SK-N-SH (cell line): Measurements from ENCODE around the gene RNF13. TPM values are rescaled to one million over a fixed set of nuclear protein-coding genes. Genes with fewer than 3 reads are reported as not detected.

Source experiments
- CTCF ChIA-PET: fragments of 300-600, 350-600 bp; formaldehyde crosslinking; extraction: SDS; loops from one replicate; lab custom pipeline; 2021; lab: Yijun Ruan, JAX
- POLR2A ChIA-PET: fragments of 350-600 bp; sonication (Branson Sonifier 250); formaldehyde crosslinking; extraction: SDS; loops from one replicate; lab custom pipeline; 2020; ENCODE audit warnings: antibody characterized with exemption, inconsistent platforms; lab: Yijun Ruan, JAX
- DNase-seq: peaks from one replicate; pipeline ENCODE4 v3.0.0; 2012
- H2AFZ ChIP-seq: fragments of 200-600 bp; sonication (generic); 2 replicates; pipeline ENCODE4 v1.8.1; 2016; ENCODE audit warnings: antibody characterized with exemption, mild to moderate bottlenecking, low read depth
- H3F3A ChIP-seq: fragments of 200-600 bp; sonication (generic); replicated peaks from 2 replicates; pipeline ENCODE3; 2016; ENCODE audit warnings: antibody characterized with exemption, mild to moderate bottlenecking; ENCODE audit not compliant: insufficient read depth
- H3K27ac ChIP-seq, 2 experiments: fragments of 200-500 bp in 1 of 2; fragments of 200-600 bp in 1 of 2; sonication (Bioruptor generic) in 1 of 2; sonication (generic), shearing (Covaris generic) in 1 of 2; 2 replicates each; pipeline versions ENCODE4 v1.5.1 to v1.6.1; 2014 to 2016; ENCODE audit warnings: low read depth in 2 of 2, inconsistent platforms in 1 of 2, low read length in 1 of 2, mild to moderate bottlenecking in 1 of 2, mixed read lengths in 1 of 2
- H3K27me3 ChIP-seq: fragments of 200-600 bp; sonication (generic), shearing (Covaris generic); 2 replicates; pipeline ENCODE4 v1.6.1; 2016; ENCODE audit warnings: mixed run types; ENCODE audit not compliant: insufficient read depth
- H3K36me3 ChIP-seq, 2 experiments: fragments of 200-500 bp in 1 of 2; fragments of 200-600 bp in 1 of 2; sonication (Bioruptor generic) in 1 of 2; sonication (generic) in 1 of 2; replicated peaks in 1 of 2; 2 replicates each; pipeline versions ENCODE3 to v1.5.1; 2014 to 2016; ENCODE audit warnings: low read length in 1 of 2, mild to moderate bottlenecking in 1 of 2; ENCODE audit not compliant: insufficient read depth in 2 of 2, control insufficient read depth in 1 of 2
- H3K4me1 ChIP-seq, 2 experiments: fragments of 200-500 bp in 1 of 2; fragments of 200-600 bp in 1 of 2; sonication (Bioruptor generic) in 1 of 2; sonication (generic), shearing (Covaris generic) in 1 of 2; 2 replicates each; pipeline versions ENCODE4 v1.5.1 to v1.6.1; 2014 to 2016; ENCODE audit warnings: low read depth in 1 of 2, low read length in 1 of 2, mixed run types in 1 of 2; ENCODE audit not compliant: insufficient read depth in 2 of 2, control insufficient read depth in 1 of 2
- H3K4me2 ChIP-seq: fragments of 200-600 bp; sonication (generic), shearing (Covaris generic); 2 replicates; pipeline ENCODE4 v1.6.1; 2017; ENCODE audit warnings: mixed run types
- H3K4me3 ChIP-seq, 2 experiments: fragments of 200-500 bp in 1 of 2; fragments of 200-600 bp in 1 of 2; sonication (Bioruptor generic) in 1 of 2; sonication (generic), shearing (Covaris generic) in 1 of 2; 2 replicates each; pipeline versions ENCODE4 v1.5.1 to v1.8.1; 2014 to 2016; ENCODE audit warnings: low read depth in 2 of 2, inconsistent platforms in 1 of 2, low read length in 1 of 2, mild to moderate bottlenecking in 1 of 2, mixed read lengths in 1 of 2, moderate library complexity in 1 of 2
- H3K79me2 ChIP-seq: fragments of 200-600 bp; sonication (generic); 2 replicates; pipeline ENCODE4 v1.8.1; 2017; ENCODE audit warnings: mild to moderate bottlenecking; ENCODE audit not compliant: insufficient read depth
- H3K9ac ChIP-seq: fragments of 200-600 bp; sonication (generic); 2 replicates; pipeline ENCODE4 v1.6.1; 2017; ENCODE audit warnings: mixed run types
- H3K9me2 ChIP-seq: fragments of 200-600 bp; sonication (generic); 2 replicates; pipeline ENCODE4 v1.6.1; 2017; ENCODE audit warnings: mixed run types
- H3K9me3 ChIP-seq: fragments of 200-600 bp; sonication (generic); 2 replicates; pipeline ENCODE4 v1.6.1; 2017; ENCODE audit warnings: mixed run types, mild to moderate bottlenecking, moderate library complexity
- H4K20me1 ChIP-seq: fragments of 200-600 bp; sonication (generic); 2 replicates; pipeline ENCODE4 v1.6.1; 2017; ENCODE audit warnings: mild to moderate bottlenecking, mixed run types; ENCODE audit not compliant: insufficient read depth
- CHD2 ChIP-seq: fragments of 150-350 bp; IDR thresholded peaks from 2 replicates; pipeline ENCODE4 v1.6.1; 2018; ENCODE audit warnings: low read length; ENCODE audit not compliant: partially characterized antibody
- CTCF ChIP-seq: fragments of 200-600 bp; sonication (generic); IDR thresholded peaks from 2 replicates; pipeline ENCODE4 v1.6.1; 2017; ENCODE audit warnings: antibody characterized with exemption, mild to moderate bottlenecking, moderate library complexity
- JUND ChIP-seq: IDR thresholded peaks from 2 replicates; pipeline ENCODE4 v1.4.0; 2012
- MEF2A ChIP-seq: IDR thresholded peaks from 2 replicates; pipeline ENCODE4 v1.4.0; 2012; ENCODE audit warnings: low read depth, borderline replicate concordance
- MXI1 ChIP-seq: IDR thresholded peaks from 2 replicates; pipeline ENCODE4 v1.6.1; 2012; ENCODE audit warnings: mild to moderate bottlenecking, low read depth, low read length, improper control_type of control experiment
- NFIC ChIP-seq: IDR thresholded peaks from 2 replicates; pipeline ENCODE4 v1.4.0; 2012; ENCODE audit warnings: borderline replicate concordance
- NRF1 ChIP-seq: IDR thresholded peaks from 2 replicates; pipeline ENCODE4 v1.6.1; 2012; ENCODE audit warnings: low read depth, mild to moderate bottlenecking, low read length
- POLR2AphosphoS5 ChIP-seq: IDR thresholded peaks from 2 replicates; pipeline ENCODE4 v1.6.1; 2012; ENCODE audit warnings: low read depth, low read length
- REST ChIP-seq: IDR thresholded peaks from 2 replicates; pipeline ENCODE4 v1.6.1; 2012; ENCODE audit warnings: mild to moderate bottlenecking, low read depth, low read length, moderate library complexity
- SIN3A ChIP-seq: IDR thresholded peaks from 2 replicates; pipeline ENCODE4 v1.6.1; 2012; ENCODE audit warnings: low read depth, mild to moderate bottlenecking, low read length, moderate library complexity, borderline replicate concordance
- SMC3 ChIP-seq: IDR thresholded peaks from 2 replicates; pipeline ENCODE4 v1.6.1; 2012; ENCODE audit warnings: low read depth, low read length, improper control_type of control experiment
- TCF12 ChIP-seq: IDR thresholded peaks from 2 replicates; pipeline ENCODE4 v1.4.0; 2012
- TEAD4 ChIP-seq: IDR thresholded peaks from 2 replicates; pipeline ENCODE4 v1.4.0; 2012; ENCODE audit warnings: mild to moderate bottlenecking, borderline replicate concordance; ENCODE audit not compliant: insufficient read depth
- USF1 ChIP-seq: IDR thresholded peaks from 2 replicates; pipeline ENCODE4 v1.4.0; 2012; ENCODE audit warnings: low read depth, borderline replicate concordance
- YY1 ChIP-seq: IDR thresholded peaks from 2 replicates; pipeline ENCODE4 v1.4.0; 2012; ENCODE audit warnings: low read depth, mild to moderate bottlenecking
- ZBTB33 ChIP-seq: IDR thresholded peaks from 2 replicates; pipeline ENCODE4 v1.4.0; 2012; ENCODE audit warnings: low read depth, borderline replicate concordance
- WGBS: methylation state at CpG from one replicate; pipeline ENCODE4 v1.1.6; 2017; ENCODE audit warnings: low lambda C conversion rate; 5-methylcytosine and 5-hydroxymethylcytosine counted together
- polyA plus RNA-seq, 3 experiments: library from polyadenylated mRNA; depleted of rRNA; stranded (reverse); fragments of >200 nt; gene quantifications; 2 replicates each; pipeline ENCODE4 v1.2.3, GENCODE V29; 2012

RNF13 gene
- polyA plus RNA-seq, 1 of the 3 experiments (the other 2 are of a cell fraction), result 14.9 TPM

- TF ChIP-seq USF1 (peak; percentile 63), MEF2A (no peak), NFIC (no peak), TCF12 (no peak), SMC3 (no peak), CHD2 (peak; percentile 91), CTCF (no peak), TEAD4 (peak; percentile 33; the same call in 1 of the 2 replicates), SIN3A (0 out of 2 replicates have a peak, but pooled peaks have one; percentile 17)
Observed at GRCh38 chr3:149970716-149971402, 157.8 kb downstream of the RNF13 start, which contains the start of gene PFN2 (continued).

- H3K9ac ChIP-seq, result peak overlapping the region; percentile 96
Observed at GRCh38 chr3:149971403-149972075, 158.5 kb downstream of the RNF13 start.

More at GRCh38 chr3:149971403-149972075, 158.5 kb downstream of the RNF13 start:
- Histone ChIP-seq H3K4me2 (peak overlapping the region; percentile 80), H3K36me3 (peaks cover 18 to 30% of the 10 kb centered on the region in 2 experiments), H3K4me3 (peak overlapping the region; percentile 76 to 93), H3K27ac (peak overlapping the region; percentile 94 to 98), H3F3A (peaks cover 33% of the 10 kb centered on the region), H4K20me1 (peaks cover 19% of the 10 kb centered on the region), H3K9me2 (no peaks in the 10 kb centered on the region), H2AFZ (peak overlapping the region; percentile 76), H3K9me3 (peaks cover 5% of the 10 kb centered on the region; the same call in 1 of the 2 replicates), H3K27me3 (no peaks in the 10 kb centered on the region), H3K4me1 (peaks cover 0 to 9% of the 10 kb centered on the region in 2 experiments; a peak in 2 of 4 replicates), H3K79me2 (peaks cover 69% of the 10 kb centered on the region)
- CTCF ChIA-PET, result interaction anchor here (0.6 to 11.5 kb wide), 9 partner anchors 14 to 409 kb away, joined by 3 to 134 read pairs (median 4); no protein-coding TSS in a partner anchor
- POLR2A ChIA-PET, result interaction anchor here (0.7 to 1.7 kb wide), 8 partner anchors 92 to 792 kb away, joined by 3 to 7 read pairs (median 4); partner anchors contain the start of genes SERP1 and SIAH2
- DNase-seq, result no peak
- TF ChIP-seq ZBTB33 (no peak), MXI1 (peak; percentile 1; the same call in 1 of the 2 replicates), NRF1 (no peak), USF1 (no peak), REST (no peak), YY1 (no peak), JUND (0 out of 2 replicates have a peak, but pooled peaks have one; percentile 0), POLR2AphosphoS5 (no peak; the same call in 1 of the 2 replicates)
- WGBS, result 1% methylated on average over 28 of the region's 42 CpGs
